NB4 (cell line): ENCODE measurements around the gene LRRC7.
A peak's percentile ranks its signal among the peaks of the same experiment; 100 is the strongest.

Source experiments
- DNase-seq: peaks from one replicate; pipeline ENCODE4 v3.0.0; 2010; ENCODE audit warnings: low read depth
- H3K4me3 ChIP-seq: one replicate; pipeline ENCODE4 v1.5.1; 2011; ENCODE audit warnings: mild to moderate bottlenecking, low read depth, low read length, moderate library complexity
- CTCF ChIP-seq: IDR thresholded peaks from one replicate; pipeline ENCODE4 v1.5.1; 2012; ENCODE audit warnings: low read depth, low read length
- MYC ChIP-seq: IDR thresholded peaks from 2 replicates; pipeline ENCODE4 v1.6.1; 2011; ENCODE audit warnings: low read depth, low read length
- POLR2A ChIP-seq: IDR thresholded peaks from 2 replicates; pipeline ENCODE4 v1.6.1; 2011; ENCODE audit warnings: mild to moderate bottlenecking; ENCODE audit not compliant: insufficient read length; ENCODE audit errors: extremely low read depth
- TF ChIP-seq, protein P1 (sequence below): IDR thresholded peaks from 2 replicates; pipeline ENCODE4 v1.6.1; 2011; ENCODE audit warnings: low read depth, low read length

Gene LRRC7

GRCh38 chr1:69700770-69701169 lies 133.0 kb downstream of the LRRC7 start:
- TF ChIP-seq, protein P1, sequence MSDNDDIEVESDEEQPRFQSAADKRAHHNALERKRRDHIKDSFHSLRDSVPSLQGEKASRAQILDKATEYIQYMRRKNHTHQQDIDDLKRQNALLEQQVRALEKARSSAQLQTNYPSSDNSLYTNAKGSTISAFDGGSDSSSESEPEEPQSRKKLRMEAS: no peak
- peak; percentile 43 for TF ChIP-seq CTCF
- peak; percentile 43 for DNase-seq
- no peak overlapping the region for H3K4me3 ChIP-seq

DNA sequence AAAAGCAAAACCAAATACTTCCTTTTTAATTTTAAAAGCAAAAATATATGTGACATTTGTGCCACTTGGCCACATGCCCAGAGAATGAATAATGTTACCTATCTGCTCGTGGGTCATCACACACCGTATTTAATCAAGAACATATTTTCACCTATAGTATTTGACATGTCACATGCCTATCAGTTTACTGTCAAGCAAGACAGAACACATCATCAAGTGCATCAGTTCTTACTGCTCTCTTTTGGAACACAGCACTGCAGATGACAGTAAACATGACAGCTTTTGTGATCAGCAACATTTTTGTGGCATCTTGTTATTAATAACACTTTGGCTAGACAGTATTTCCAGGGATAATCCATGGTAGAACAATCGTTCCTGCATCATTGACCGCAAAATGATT lies 134.4 kb downstream of the LRRC7 start:
- DNase-seq: no peak
- H3K4me3 ChIP-seq: no peak overlapping the region
- TF ChIP-seq MYC: no peak
- no peak for TF ChIP-seq CTCF
- no peak for TF ChIP-seq POLR2A
- TF ChIP-seq, protein P1: no peak

DNA sequence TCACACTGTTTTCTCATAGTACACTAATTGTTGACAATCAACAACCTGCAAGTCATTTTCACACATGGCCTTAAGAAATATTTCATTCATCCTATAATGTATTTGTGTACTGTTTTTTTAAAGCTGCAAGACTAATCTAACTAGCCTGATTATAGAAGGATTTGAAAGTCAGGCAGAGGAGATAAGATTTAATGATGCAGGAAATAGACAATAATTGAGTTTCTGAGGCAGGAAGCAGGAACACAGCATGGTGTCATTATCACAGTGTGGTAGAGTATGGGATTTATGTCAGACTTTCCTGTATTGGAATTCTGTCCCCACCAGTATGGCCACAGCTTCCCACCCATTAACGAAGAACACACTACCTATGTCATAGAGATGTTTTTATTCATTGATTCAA lies 138.8 kb downstream of the LRRC7 start:
- no peak overlapping the region for H3K4me3 ChIP-seq
- TF ChIP-seq, protein P1: no peak
- TF ChIP-seq POLR2A (no peak), MYC (no peak), CTCF (no peak)
- no peak for DNase-seq

DNA sequence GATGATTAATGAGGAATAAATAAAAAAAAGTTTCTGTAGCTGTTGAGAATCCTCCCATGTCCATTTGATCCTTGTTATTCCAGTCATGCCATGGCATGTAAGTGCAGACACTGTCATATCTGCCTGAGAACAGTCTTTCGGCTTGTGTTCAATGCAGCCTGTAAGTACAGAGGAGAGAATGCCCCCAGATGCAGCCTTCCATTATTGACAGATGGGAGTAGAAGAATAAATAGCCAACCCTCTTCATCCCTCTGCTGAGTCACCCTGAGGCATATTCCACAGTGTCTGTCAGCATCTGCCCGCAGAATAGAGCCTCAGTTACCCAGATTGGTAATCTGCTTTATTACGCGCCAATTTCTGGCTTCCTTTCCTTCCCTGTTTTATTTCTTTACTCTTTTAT lies 139.4 kb downstream of the LRRC7 start:
- TF ChIP-seq MYC (no peak), CTCF (no peak), POLR2A (no peak)
- TF ChIP-seq, protein P1: no peak
- H3K4me3 ChIP-seq: no peak overlapping the region
- DNase-seq: no peak

GRCh38 chr1:69710484-69711189 lies 142.9 kb downstream of the LRRC7 start:
- no peak for DNase-seq
- no peak overlapping the region for H3K4me3 ChIP-seq
- no peak for TF ChIP-seq CTCF
- TF ChIP-seq POLR2A: no peak
- TF ChIP-seq, protein P1: no peak
- TF ChIP-seq MYC: no peak
